HEK293T (cell line): Measurements from ENCODE around the gene MMS19.

Source experiments
- CTCF ChIA-PET: fragments of 350-600 bp; formaldehyde crosslinking; extraction: SDS; loops from one replicate; lab custom pipeline; 2021; ENCODE audit warnings: antibody characterized with exemption, inconsistent platforms; lab: Yijun Ruan, JAX
- POLR2A ChIA-PET: fragments of 350-600 bp; formaldehyde crosslinking; extraction: SDS; loops from one replicate; lab custom pipeline; 2020; ENCODE audit warnings: antibody characterized with exemption, inconsistent platforms; lab: Yijun Ruan, JAX
- DNase-seq: peaks from one replicate; pipeline ENCODE4 v3.0.0; 2012; ENCODE audit warnings: mixed read lengths; ENCODE audit errors: extremely low spot score
- ARNT ChIP-seq: fragments of 450-650 bp; IDR thresholded peaks from 2 replicates; pipeline ENCODE4 v1.6.1; 2017; ENCODE audit warnings: mild to moderate bottlenecking
- BHLHE40 ChIP-seq: fragments of 450-650 bp; IDR thresholded peaks from 2 replicates; pipeline ENCODE4 v1.6.1; 2016; ENCODE audit warnings: mild to moderate bottlenecking, moderate library complexity, borderline replicate concordance
- CTBP1 ChIP-seq: fragments of 450-650 bp; IDR thresholded peaks from 2 replicates; pipeline ENCODE4 v1.6.1; 2016; ENCODE audit warnings: borderline replicate concordance
- ELF4 ChIP-seq: fragments of 450-650 bp; IDR thresholded peaks from 2 replicates; pipeline ENCODE4 v1.6.1; 2017; ENCODE audit warnings: antibody characterized with exemption
- FOXA1 ChIP-seq: fragments of 450-650 bp; IDR thresholded peaks from 2 replicates; pipeline ENCODE4 v1.6.1; 2016; ENCODE audit warnings: mild to moderate bottlenecking
- FOXK2 ChIP-seq: fragments of 450-650 bp; IDR thresholded peaks from 2 replicates; pipeline ENCODE4 v1.6.1; 2016; ENCODE audit warnings: mild to moderate bottlenecking
- FOXM1 ChIP-seq: fragments of 450-650 bp; IDR thresholded peaks from 2 replicates; pipeline ENCODE4 v1.6.1; 2017; ENCODE audit warnings: mild to moderate bottlenecking, borderline replicate concordance
- HDGF ChIP-seq: fragments of 450-650 bp; IDR thresholded peaks from 2 replicates; pipeline ENCODE4 v1.6.1; 2017; ENCODE audit warnings: antibody characterized with exemption, borderline replicate concordance
- L3MBTL2 ChIP-seq: fragments of 450-650 bp; conservative IDR thresholded peaks from 2 replicates; pipeline ENCODE4 v1.6.1; 2016; ENCODE audit warnings: mild to moderate bottlenecking
- LEF1 ChIP-seq: fragments of 450-650 bp; IDR thresholded peaks from 2 replicates; pipeline ENCODE4 v1.6.1; 2017; ENCODE audit warnings: mild to moderate bottlenecking, borderline replicate concordance
- NFRKB ChIP-seq: fragments of 450-650 bp; IDR thresholded peaks from 2 replicates; pipeline ENCODE4 v1.6.1; 2016; ENCODE audit warnings: mild to moderate bottlenecking, moderate library complexity
- SP1 ChIP-seq: fragments of 450-650 bp; IDR thresholded peaks from 2 replicates; pipeline ENCODE4 v1.6.1; 2017
- SUZ12 ChIP-seq: fragments of 450-650 bp; IDR thresholded peaks from 2 replicates; pipeline ENCODE4 v1.6.1; 2016; ENCODE audit warnings: mild to moderate bottlenecking
- TARDBP ChIP-seq: fragments of 450-650 bp; IDR thresholded peaks from 2 replicates; pipeline ENCODE4 v1.6.1; 2016
- ZNF384 ChIP-seq: fragments of 450-650 bp; IDR thresholded peaks from 2 replicates; pipeline ENCODE4 v1.6.1; 2016
- TF ChIP-seq, protein P1 (sequence below): fragments of 450-650 bp; IDR thresholded peaks from 2 replicates; pipeline ENCODE4 v1.6.1; 2016

MMS19 gene

GRCh38 chr10:97498841-97499560 lies 779 bp upstream of the MMS19 start, which contains the start of gene UBTD1:
Gene UBTD1, plus strand, starts transcription at chr10:97498924. Its CDS starts 280 bp downstream, at chr10:97499204.
- POLR2A ChIA-PET = interaction anchor here (0.6 to 1.8 kb wide), 5 partner anchors 9 to 142 kb away, joined by 3 to 5 read pairs (median 4); partner anchors contain the start of gene PI4K2A
- CTCF ChIA-PET = interaction anchor here (0.6 to 1.3 kb wide), 3 partner anchors 35 to 113 kb away, joined by 3 to 6 read pairs (median 3); no protein-coding TSS in a partner anchor
- DNase-seq = peak; percentile 56
- no peak for TF ChIP-seq NFRKB
- no peak for TF ChIP-seq CTBP1
- TF ChIP-seq FOXK2 = no peak
- TF ChIP-seq ELF4 = no peak
- no peak for TF ChIP-seq FOXM1
- TF ChIP-seq, protein P1, sequence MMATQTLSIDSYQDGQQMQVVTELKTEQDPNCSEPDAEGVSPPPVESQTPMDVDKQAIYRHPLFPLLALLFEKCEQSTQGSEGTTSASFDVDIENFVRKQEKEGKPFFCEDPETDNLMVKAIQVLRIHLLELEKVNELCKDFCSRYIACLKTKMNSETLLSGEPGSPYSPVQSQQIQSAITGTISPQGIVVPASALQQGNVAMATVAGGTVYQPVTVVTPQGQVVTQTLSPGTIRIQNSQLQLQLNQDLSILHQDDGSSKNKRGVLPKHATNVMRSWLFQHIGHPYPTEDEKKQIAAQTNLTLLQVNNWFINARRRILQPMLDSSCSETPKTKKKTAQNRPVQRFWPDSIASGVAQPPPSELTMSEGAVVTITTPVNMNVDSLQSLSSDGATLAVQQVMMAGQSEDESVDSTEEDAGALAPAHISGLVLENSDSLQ = no peak
- TF ChIP-seq ZNF384 = no peak
- no peak for TF ChIP-seq TARDBP
- no peak for TF ChIP-seq SP1
- no peak for TF ChIP-seq ARNT
- TF ChIP-seq FOXA1 = no peak
- no peak for TF ChIP-seq HDGF
- TF ChIP-seq SUZ12 = no peak

DNA sequence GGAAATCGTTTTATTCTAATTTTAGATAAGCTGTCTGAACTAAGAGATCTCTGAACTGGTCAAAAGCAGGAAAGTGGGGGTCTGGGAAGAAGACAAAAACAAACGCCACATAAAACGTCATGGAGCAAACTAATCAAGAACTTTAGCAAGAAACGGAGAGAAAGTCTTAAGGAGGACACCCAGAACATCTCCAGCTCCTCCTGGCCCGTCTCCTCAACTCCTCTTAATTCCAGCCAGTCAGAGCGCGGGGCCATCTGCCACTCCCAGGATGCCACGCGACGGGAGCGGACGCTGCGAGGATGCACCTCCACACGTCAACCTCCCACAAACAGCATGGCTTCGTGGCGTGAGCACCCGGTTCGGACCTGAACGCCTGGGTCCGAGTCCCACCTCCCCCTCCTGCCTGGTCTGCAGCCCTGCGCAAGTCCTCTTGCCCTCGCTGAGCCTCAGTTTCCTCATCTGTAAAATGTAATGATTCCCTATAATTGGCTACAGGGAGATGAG lies 598 bp downstream of the MMS19 start:
- CTCF ChIA-PET = no interaction called here
- POLR2A ChIA-PET = interaction anchor here (0.5 to 0.9 kb wide), 11 partner anchors 9 to 141 kb away, joined by 3 to 6 read pairs (median 3); no protein-coding TSS in a partner anchor
- TF ChIP-seq SP1 = no peak
- TF ChIP-seq L3MBTL2 = peak; percentile 82
- no peak for TF ChIP-seq FOXM1
- TF ChIP-seq HDGF = no peak
- TF ChIP-seq SUZ12 = no peak
- TF ChIP-seq ARNT = no peak
- no peak for TF ChIP-seq ZNF384
- TF ChIP-seq, protein P1 = peak; percentile 76
- TF ChIP-seq FOXK2 = no peak
- peak; percentile 87 for DNase-seq

GRCh38 chr10:97494863-97495506 lies 3.2 kb downstream of the MMS19 start:
- no peak for TF ChIP-seq BHLHE40
- no peak for TF ChIP-seq ZNF384
- no peak for TF ChIP-seq NFRKB
- no peak for TF ChIP-seq ELF4
- no peak for TF ChIP-seq TARDBP
- TF ChIP-seq ARNT = no peak
- no peak for TF ChIP-seq CTBP1
- no peak for TF ChIP-seq HDGF
- TF ChIP-seq FOXK2 = no peak
- TF ChIP-seq SUZ12 = no peak
- TF ChIP-seq, protein P1 = no peak
- TF ChIP-seq LEF1 = no peak
- no peak for TF ChIP-seq SP1
- CTCF ChIA-PET = interaction anchor here (0.5 kb wide), 1 partner anchor 215 kb away, joined by 3 read pairs; no protein-coding TSS in a partner anchor
- POLR2A ChIA-PET = no interaction called here
- no peak for DNase-seq

- DNase-seq = no peak
- TF ChIP-seq FOXK2 (no peak), NFRKB (no peak), SUZ12 (no peak), FOXM1 (no peak), TARDBP (no peak)
- TF ChIP-seq, protein P1 = no peak
- ChIA-PET POLR2A (no interaction called here), CTCF (no interaction called here)
These were observed 4.1 kb downstream of the MMS19 start for GRCh38 chr10:97494151-97494550.

DNA sequence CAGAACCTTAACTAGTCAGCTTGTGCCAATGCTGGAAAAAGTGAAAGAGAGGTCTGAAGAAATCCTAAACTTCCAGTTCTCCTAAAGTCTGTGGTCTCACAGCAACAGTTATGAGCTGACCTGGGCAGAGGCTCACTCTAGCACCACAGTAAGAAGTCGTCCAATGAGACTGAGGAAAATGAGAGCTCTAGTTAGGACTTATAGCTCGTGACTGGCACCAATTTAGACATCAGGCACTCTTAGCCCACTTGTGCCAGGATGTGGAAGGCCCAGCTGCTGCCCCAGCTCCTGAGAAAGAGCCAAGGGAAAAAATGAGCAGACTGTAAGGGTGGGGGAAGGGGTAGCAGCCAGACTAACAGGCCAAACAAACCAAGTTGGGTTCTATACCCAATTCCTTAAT lies 7.6 kb downstream of the MMS19 start:
- POLR2A ChIA-PET = interaction anchor here (1.2 kb wide), 1 partner anchor 9 kb away, joined by 5 read pairs; the partner anchor contains the start of gene UBTD1
- DNase-seq = no peak
- TF ChIP-seq TARDBP (no peak), FOXM1 (no peak), ARNT (no peak), CTBP1 (no peak)
- CTCF ChIA-PET = no interaction called here
